Activated CD8-positive, alpha-beta T cell treated with anti-CD3 and anti-CD28 coated beads for 36 hours (primary cell): ENCODE measurements around the gene EMX2. TPM values are rescaled to one million over a fixed set of nuclear protein-coding genes. Genes with fewer than 3 reads are reported as not detected.
A peak's percentile ranks its signal among the peaks of the same experiment; 100 is the strongest.

ENCODE experiments used
- ATAC-seq: fragments of 200-7000 bp; cut with Tn5 transposase; one replicate; pipeline ENCODE4 v1.10.0; 2021; ENCODE audit warnings: mild to moderate bottlenecking, moderate library complexity
- CTCF ChIA-PET: fragments of 350-600 bp; sonication (Branson Sonifier 250); formaldehyde crosslinking; loops from one replicate; lab custom pipeline; 2021; ENCODE audit warnings: antibody characterized with exemption; lab: Charles Lee
- POLR2A ChIA-PET: fragments of 350-600 bp; sonication (Branson Sonifier 250); formaldehyde crosslinking; loops from one replicate; lab custom pipeline; 2021; ENCODE audit warnings: antibody characterized with exemption; lab: Charles Lee
- DNase-seq: peaks from one replicate; pipeline ENCODE4 v3.0.0-alpha.2; 2020
- H3K27ac Mint-ChIP-seq: one replicate; pipeline ENCODE4 v1.8.0; 2021; ENCODE audit warnings: mild to moderate bottlenecking, mixed read lengths
- H3K27me3 Mint-ChIP-seq: one replicate; pipeline ENCODE4 v1.8.0; 2021; ENCODE audit warnings: mixed read lengths
- H3K36me3 Mint-ChIP-seq: one replicate; pipeline ENCODE4 v1.8.0; 2021; ENCODE audit warnings: low read depth, mixed read lengths
- H3K4me1 Mint-ChIP-seq: one replicate; pipeline ENCODE4 v1.8.0; 2021; ENCODE audit warnings: low read depth, mixed read lengths
- H3K4me3 Mint-ChIP-seq: one replicate; pipeline ENCODE4 v1.8.0; 2021; ENCODE audit warnings: mild to moderate bottlenecking, moderate library complexity, mixed read lengths
- H3K9me3 Mint-ChIP-seq: one replicate; pipeline ENCODE4 v1.8.0; 2021; ENCODE audit warnings: mixed read lengths
- CTCF ChIP-seq: fragments of 200-600 bp; IDR thresholded peaks from one replicate; pipeline ENCODE4 v1.8.0; 2022; ENCODE audit warnings: antibody characterized with exemption, mild to moderate bottlenecking
- intact Hi-C: fragments of 100-400 bp; cut with micrococcal nuclease; formaldehyde crosslinking; loops from one replicate; pipeline ENCODE4 v1.10.0; 2022
- total RNA-seq, 2 experiments: library from RNA; stranded (reverse); gene quantifications; one replicate each; pipeline ENCODE4 v1.2.3, GENCODE V29; 2021

EMX2 gene
- total RNA-seq, 2 experiments from 2014 or later: not detected

- peaks cover 18% of the 10 kb centered on the region for H3K4me1 Mint-ChIP-seq
- no peaks in the 10 kb centered on the region for H3K36me3 Mint-ChIP-seq
- TF ChIP-seq CTCF: no peak
- DNase-seq (peak; percentile 53), ATAC-seq (no peak)
- H3K9me3 Mint-ChIP-seq: no peaks in the 10 kb centered on the region
- peaks cover 74% of the 10 kb centered on the region for H3K27me3 Mint-ChIP-seq
- no peak overlapping the region for H3K4me3 Mint-ChIP-seq
- ChIA-PET CTCF (no interaction called here), POLR2A (no interaction called here)
- H3K27ac Mint-ChIP-seq: no peak overlapping the region
- intact Hi-C loops: loop anchor here (10.0 kb wide), 1 partner anchor 379 kb away; no protein-coding TSS in a partner anchor
Measured at GRCh38 chr10:117543225-117544003, 868 bp downstream of the EMX2 start.

GRCh38 chr10:117544004-117544701 is 1.6 kb downstream of the EMX2 start:
- Mint-ChIP-seq H3K4me1 (peaks cover 18% of the 10 kb centered on the region), H3K9me3 (no peaks in the 10 kb centered on the region), H3K27me3 (peaks cover 72% of the 10 kb centered on the region), H3K27ac (no peak overlapping the region), H3K4me3 (peak overlapping the region; percentile 8), H3K36me3 (no peaks in the 10 kb centered on the region)
- no peak for DNase-seq
- ATAC-seq: no peak
- intact Hi-C loops: loop anchor here (10.0 kb wide), 1 partner anchor 379 kb away; no protein-coding TSS in a partner anchor
- CTCF ChIA-PET: no interaction called here
- POLR2A ChIA-PET: no interaction called here
- TF ChIP-seq CTCF: no peak

DNA sequence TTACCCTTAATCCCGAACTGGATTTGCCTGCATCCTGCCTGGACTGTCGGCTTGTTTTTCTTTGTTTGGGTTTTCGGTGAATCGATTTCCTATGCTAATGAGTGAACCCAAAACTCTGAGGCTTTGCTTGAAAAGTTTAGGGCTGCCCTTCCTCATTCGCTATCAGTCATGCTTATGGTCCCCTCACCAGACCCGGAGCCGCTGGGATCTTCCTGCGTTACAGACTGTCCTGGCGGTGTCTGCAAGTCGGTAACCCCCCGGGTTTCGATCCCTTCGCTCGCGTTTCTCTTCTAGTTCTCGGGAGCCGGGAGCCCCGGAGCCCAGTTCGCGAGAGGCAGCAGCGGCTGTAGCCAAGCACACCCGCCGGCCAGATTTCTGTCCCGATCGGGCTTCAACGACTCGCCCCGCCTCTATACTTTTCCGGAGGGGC is 2.2 kb downstream of the EMX2 start:
- CTCF ChIA-PET: no interaction called here
- no peaks in the 10 kb centered on the region for H3K36me3 Mint-ChIP-seq
- peaks cover 75% of the 10 kb centered on the region for H3K27me3 Mint-ChIP-seq
- no peak for ATAC-seq
- no peaks in the 10 kb centered on the region for H3K9me3 Mint-ChIP-seq
- H3K27ac Mint-ChIP-seq: no peak overlapping the region
- DNase-seq: no peak
- peaks cover 18% of the 10 kb centered on the region for H3K4me1 Mint-ChIP-seq
- intact Hi-C loops: loop anchor here (10.0 kb wide), 1 partner anchor 380 kb away; no protein-coding TSS in a partner anchor
- POLR2A ChIA-PET: no interaction called here
- peak overlapping the region; percentile 8 for H3K4me3 Mint-ChIP-seq
- no peak for TF ChIP-seq CTCF

DNA sequence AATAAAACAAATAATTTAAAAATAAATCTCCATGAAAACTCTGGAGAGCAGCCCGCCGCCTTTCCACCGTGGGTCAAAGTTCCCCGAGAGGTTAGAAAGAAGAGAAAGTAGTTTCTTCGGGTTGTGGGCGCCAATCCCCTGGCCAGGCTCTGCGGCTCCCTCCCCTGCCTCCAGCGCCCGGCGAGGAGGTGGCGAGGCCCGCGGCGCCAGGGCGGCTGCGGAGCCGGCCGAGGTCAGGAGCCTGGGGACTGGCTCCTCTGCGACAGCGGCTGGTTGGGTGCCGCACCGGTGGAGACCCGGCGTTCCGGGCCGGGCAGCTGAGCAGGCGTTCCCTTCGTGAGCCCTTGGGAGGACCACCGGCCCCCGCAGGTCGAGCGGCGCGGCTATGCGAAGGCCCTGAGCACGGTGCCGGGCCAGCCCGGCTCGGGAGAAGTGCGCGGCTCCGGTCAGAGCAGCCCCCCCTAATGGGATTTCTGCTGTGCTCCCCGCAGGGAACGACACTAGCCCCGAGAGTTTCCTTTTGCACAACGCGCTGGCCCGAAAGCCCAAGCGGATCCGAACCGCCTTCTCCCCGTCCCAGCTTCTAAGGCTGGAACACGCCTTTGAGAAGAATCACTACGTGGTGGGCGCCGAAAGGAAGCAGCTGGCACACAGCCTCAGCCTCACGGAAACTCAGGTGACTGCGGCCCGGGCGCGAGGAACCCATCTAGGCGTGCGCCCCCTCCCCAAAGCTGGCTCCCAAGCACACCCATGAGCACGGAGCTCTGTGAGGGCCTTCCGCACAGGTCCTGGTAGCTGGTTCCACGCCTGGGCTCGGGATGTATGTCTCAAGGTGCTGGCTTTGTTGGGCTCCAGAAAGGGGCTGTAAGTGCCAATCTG is 2.8 kb downstream of the EMX2 start:
- Mint-ChIP-seq H3K9me3 (no peaks in the 10 kb centered on the region), H3K4me1 (peaks cover 18% of the 10 kb centered on the region), H3K27me3 (peaks cover 73% of the 10 kb centered on the region), H3K27ac (no peak overlapping the region), H3K4me3 (no peak overlapping the region), H3K36me3 (no peaks in the 10 kb centered on the region)
- no peak for TF ChIP-seq CTCF
- ChIA-PET CTCF (interaction anchor here (0.6 to 1.3 kb wide), 3 partner anchors 9 to 11 kb away, joined by 3 to 4 read pairs (median 3); no protein-coding TSS in a partner anchor), POLR2A (interaction anchor here (1.5 kb wide), 1 partner anchor 13 kb away, joined by 4 read pairs; no protein-coding TSS in a partner anchor)
- DNase-seq (no peak), ATAC-seq (no peak)
- intact Hi-C loops: loop anchor here (10.0 kb wide), 1 partner anchor 381 kb away; no protein-coding TSS in a partner anchor
